ENCODE measurements around the gene CRY1.
A peak's percentile ranks its signal among the peaks of the same experiment; 100 is the strongest.

Gene CRY1

DNA sequence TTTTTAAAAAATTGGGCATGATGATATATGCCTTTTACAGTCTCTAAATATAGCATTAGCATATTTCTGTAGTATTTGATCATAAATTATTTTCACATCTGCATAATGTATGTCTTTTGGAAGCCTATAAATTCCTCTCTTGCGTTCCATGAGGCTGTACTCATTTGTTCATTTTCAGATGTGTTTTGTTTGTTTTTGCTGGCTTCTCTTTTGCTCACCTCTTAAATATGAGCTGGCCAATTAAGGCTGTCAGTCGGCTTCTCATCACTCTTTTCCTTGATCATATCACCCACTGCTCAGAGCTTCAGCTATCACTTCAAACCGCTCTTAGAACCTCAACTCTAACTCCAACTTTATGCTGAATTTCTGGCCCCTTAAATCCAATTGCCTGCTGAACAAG is 131.1 kb downstream of the CRY1 start:
- POLR2A ChIA-PET: no interaction called here
- H3K4me3 ChIP-seq (ENCODE audit: low read depth, low read length): no peak overlapping the region
- CTCF ChIA-PET: no interaction called here
- no peak for DNase-seq (ENCODE audit: low read depth, low spot score)
- TF ChIP-seq CTCF (IDR thresholded peaks at IDR 0.05; ENCODE audit: insufficient read depth, low read length, missing control alignments): no peak

DNA sequence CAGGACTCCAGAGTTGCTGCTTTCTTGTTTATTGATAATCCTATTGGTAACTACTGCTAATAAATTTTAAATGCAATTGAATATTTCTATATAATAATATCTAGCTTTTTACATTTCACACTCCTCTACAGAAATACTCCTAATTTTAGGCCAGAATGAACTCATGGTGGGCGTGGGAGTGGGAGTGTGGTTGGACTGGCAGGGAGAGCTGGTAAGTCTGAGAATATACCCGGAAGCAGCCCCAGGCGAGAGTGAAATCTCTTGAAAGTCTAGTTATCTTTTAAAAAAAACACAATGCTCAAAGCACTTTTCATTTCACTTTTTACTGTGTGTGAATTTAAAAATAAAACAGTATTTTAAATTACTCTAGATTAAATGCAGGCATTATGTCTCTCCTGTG is 132.9 kb downstream of the CRY1 start:
- ChIA-PET POLR2A (interaction anchor here (1.5 kb wide), 1 partner anchor 26 kb away, joined by 3 read pairs; the partner anchor contains the start of gene MTERF2), CTCF (interaction anchor here (1.0 kb wide), 1 partner anchor 16 kb away, joined by 3 read pairs; no protein-coding TSS in a partner anchor)
- no peak for TF ChIP-seq CTCF (IDR thresholded peaks at IDR 0.05; ENCODE audit: insufficient read depth, low read length, missing control alignments)
- no peak overlapping the region for H3K4me3 ChIP-seq (ENCODE audit: low read depth, low read length)
- DNase-seq (ENCODE audit: low read depth, low spot score): no peak

- no peak for TF ChIP-seq CTCF (IDR thresholded peaks at IDR 0.05; ENCODE audit: insufficient read depth, low read length, missing control alignments)
- CTCF ChIA-PET: interaction anchor here (0.7 to 0.9 kb wide), 2 partner anchors 23 to 40 kb away, joined by 3 to 4 read pairs; no protein-coding TSS in a partner anchor
- POLR2A ChIA-PET: no interaction called here
- no peak for DNase-seq (ENCODE audit: low read depth, low spot score)
- peak overlapping the region; percentile 96 for H3K4me3 ChIP-seq (ENCODE audit: low read depth, low read length)
Observed at GRCh38 chr12:106957583-106957982, 135.8 kb downstream of the CRY1 start.

- peak overlapping the region; percentile 96 for H3K4me3 ChIP-seq (ENCODE audit: low read depth, low read length)
- TF ChIP-seq CTCF (IDR thresholded peaks at IDR 0.05; ENCODE audit: insufficient read depth, low read length, missing control alignments): peak; percentile 7
- POLR2A ChIA-PET: interaction anchor here (0.6 to 2.2 kb wide), 17 partner anchors 10 to 710 kb away, joined by 3 to 25 read pairs (median 4); partner anchors contain the start of genes CRY1, MTERF2 and POLR3B
- CTCF ChIA-PET: interaction anchor here (1.0 to 1.9 kb wide), 5 partner anchors 15 to 599 kb away, joined by 3 to 6 read pairs (median 3); partner anchors contain the start of genes CRY1 and POLR3B
- no peak for DNase-seq (ENCODE audit: low read depth, low spot score)
Observed at GRCh38 chr12:106956048-106956578, 137.2 kb downstream of the CRY1 start.

DNA sequence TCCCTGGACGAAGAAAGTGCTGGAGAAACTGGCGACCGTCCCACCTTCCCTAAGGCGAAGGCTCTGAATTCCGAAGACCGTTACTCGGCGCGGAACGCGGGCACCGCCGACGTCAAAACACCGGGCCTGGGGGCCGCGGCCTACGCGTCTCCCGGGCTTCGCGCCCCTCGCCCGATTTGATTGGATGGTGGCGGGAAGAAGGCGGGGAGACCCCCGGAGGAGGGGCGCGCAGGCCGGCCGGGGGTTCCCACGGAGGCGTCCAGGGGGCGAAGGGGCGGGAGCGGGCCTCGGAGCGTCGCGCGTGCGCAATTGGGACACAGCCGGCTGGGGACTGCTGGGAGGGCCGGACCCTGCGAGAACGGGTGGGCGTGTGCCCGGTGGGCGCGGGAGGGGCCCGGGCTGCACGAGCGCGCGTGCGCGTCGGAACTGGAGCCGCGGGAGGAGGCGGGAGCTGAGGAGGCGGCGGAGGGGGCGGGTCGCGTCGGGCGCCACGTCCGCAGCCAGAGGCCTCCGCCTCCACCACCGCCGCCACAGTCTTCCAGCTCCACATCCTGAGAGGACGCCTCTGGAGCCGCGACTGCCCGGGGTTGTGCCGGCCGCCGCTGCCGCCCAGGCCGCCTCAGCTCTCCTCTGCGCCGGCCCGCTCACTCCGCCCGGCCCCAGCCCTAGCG is 137.8 kb downstream of the CRY1 start, which contains the start of gene TMEM263:
Gene TMEM263, plus strand, starts transcription at position 531 of the 671 bp plus-strand sequence. CDS start 11,210 bp downstream, outside the sequence.
- TF ChIP-seq CTCF (IDR thresholded peaks at IDR 0.05; ENCODE audit: insufficient read depth, low read length, missing control alignments): no peak
- ChIA-PET CTCF (interaction anchor here (0.6 to 2.0 kb wide), 5 partner anchors 14 to 599 kb away, joined by 3 to 7 read pairs (median 3); partner anchors contain the start of gene POLR3B), POLR2A (interaction anchor here (0.6 to 2.2 kb wide), 15 partner anchors 10 to 710 kb away, joined by 3 to 25 read pairs (median 4); partner anchors contain the start of genes CRY1, MTERF2 and POLR3B)

More for the DNA sequence above, 137.8 kb downstream of the CRY1 start, which contains the start of gene TMEM263:
- peak within 1 kb of the TSS; percentile 96 for H3K4me3 ChIP-seq (ENCODE audit: low read depth, low read length)
- peak; percentile 62 for DNase-seq (ENCODE audit: low read depth, low spot score)

Measured in AG04449 (cell line).